ENCODE results near the gene CPA1. TPM values are rescaled to one million over a fixed set of nuclear protein-coding genes. Genes with fewer than 3 reads are reported as not detected.

CPA1 gene
- polyA plus RNA-seq, 3 donors from 2014 or later = not detected

DNA sequence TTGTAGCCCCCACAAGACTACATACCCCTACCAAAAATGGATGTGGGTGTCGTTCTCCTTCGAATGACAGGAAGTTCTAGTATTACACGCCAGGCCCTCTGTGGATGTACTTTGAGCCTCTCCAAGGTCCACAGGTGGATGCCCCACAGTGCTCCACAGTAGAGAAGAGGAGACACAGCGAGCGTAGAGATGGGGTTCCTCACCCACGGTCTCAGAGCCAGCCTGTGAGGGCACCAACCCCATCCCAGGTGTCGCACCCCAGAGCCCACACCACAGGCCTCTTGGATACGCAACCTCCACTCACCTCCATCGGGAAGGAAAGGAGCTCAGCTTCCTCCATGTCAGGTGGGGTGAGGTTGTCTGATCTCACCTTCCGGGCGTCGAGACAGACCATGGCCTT lies 33.4 kb upstream of the CPA1 start:
- H3K9me3 Mint-ChIP-seq = no peaks in the 10 kb centered on the region
- H3K27ac Mint-ChIP-seq = no peak overlapping the region
- H3K4me3 Mint-ChIP-seq = no peak overlapping the region
- no peaks in the 10 kb centered on the region for H3K36me3 Mint-ChIP-seq
- no peaks in the 10 kb centered on the region for H3K4me1 Mint-ChIP-seq
- peaks cover 0 to 4% (median 4%) of the 10 kb centered on the region in 3 donors for H3K27me3 Mint-ChIP-seq (ENCODE audit: low read depth in 3 of 3)
- no peak for DNase-seq

GRCh38 chr7:130349911-130350782 lies 30.1 kb upstream of the CPA1 start:
- Mint-ChIP-seq H3K9me3 (no peaks in the 10 kb centered on the region), H3K36me3 (no peaks in the 10 kb centered on the region), H3K4me1 (no peaks in the 10 kb centered on the region), H3K27ac (no peak overlapping the region), H3K4me3 (no peak overlapping the region), H3K27me3 (ENCODE audit: low read depth in 3 of 3) (peaks cover 0 to 5% (median 5%) of the 10 kb centered on the region in 3 donors)
- no peak for DNase-seq

- H3K4me3 Mint-ChIP-seq = no peak overlapping the region
- peaks cover 0 to 5% (median 3%) of the 10 kb centered on the region in 3 donors for H3K27me3 Mint-ChIP-seq (ENCODE audit: low read depth in 3 of 3)
- H3K27ac Mint-ChIP-seq = no peak overlapping the region
Observed at GRCh38 chr7:130350945-130351790, 29.1 kb upstream of the CPA1 start.

GRCh38 chr7:130351791-130352090 lies 28.6 kb upstream of the CPA1 start:
- H3K27ac Mint-ChIP-seq = peak overlapping the region in 1 of 6 donors; percentile 50
- H3K4me1 Mint-ChIP-seq = no peaks in the 10 kb centered on the region
- no peaks in the 10 kb centered on the region for H3K36me3 Mint-ChIP-seq
- H3K27me3 Mint-ChIP-seq (ENCODE audit: low read depth in 3 of 3) = peaks cover 0 to 5% (median 3%) of the 10 kb centered on the region in 3 donors
- DNase-seq = no peak
- no peaks in the 10 kb centered on the region for H3K9me3 Mint-ChIP-seq
- H3K4me3 Mint-ChIP-seq = no peak overlapping the region

More at GRCh38 chr7:130350945-130351790, 29.1 kb upstream of the CPA1 start:
- H3K36me3 Mint-ChIP-seq = no peaks in the 10 kb centered on the region
- no peaks in the 10 kb centered on the region for H3K9me3 Mint-ChIP-seq
- H3K4me1 Mint-ChIP-seq = no peaks in the 10 kb centered on the region
- no peak for DNase-seq

DNA sequence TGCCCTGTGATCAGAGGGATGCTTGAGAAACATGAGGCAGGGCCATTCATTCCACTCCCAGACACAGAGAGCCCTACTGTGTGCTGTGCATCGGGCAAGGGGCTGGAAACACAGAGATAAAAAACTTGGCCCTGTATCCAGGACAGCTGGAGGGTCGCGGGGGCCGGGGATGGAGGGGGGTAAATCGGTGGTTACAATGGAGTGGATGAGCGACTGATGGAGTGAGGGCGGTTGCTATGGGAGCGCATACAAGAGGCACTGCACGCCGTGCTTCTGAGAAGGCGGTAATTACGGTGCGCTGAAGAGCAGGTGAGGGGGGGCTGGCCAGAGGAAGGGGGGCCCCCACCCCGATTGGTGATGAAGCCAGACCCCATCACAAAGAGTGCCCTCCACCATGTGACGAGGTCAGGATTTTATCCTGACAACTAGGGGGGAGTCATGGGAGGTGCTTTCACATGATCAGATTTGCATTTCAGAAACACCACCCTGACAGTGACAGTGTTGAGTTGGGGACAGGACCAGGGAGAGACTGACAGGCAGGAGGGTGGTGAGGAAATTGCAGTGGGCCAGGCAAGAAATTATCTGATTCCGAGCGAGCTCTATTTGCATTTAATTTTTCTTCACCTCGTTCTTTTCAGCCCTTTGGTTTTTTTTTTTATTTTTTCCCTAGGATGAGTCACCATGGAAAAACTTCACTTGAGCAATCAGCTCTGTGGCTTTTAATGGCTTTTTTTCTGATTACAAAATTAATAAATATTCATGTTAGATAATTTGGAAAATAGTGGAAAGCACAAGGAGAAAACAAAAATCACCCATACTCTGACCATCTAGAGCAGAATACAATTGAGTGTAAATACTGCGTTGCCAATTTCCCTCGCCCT lies 27.9 kb upstream of the CPA1 start:
- no peak overlapping the region for H3K4me3 Mint-ChIP-seq
- DNase-seq = no peak
- H3K27ac Mint-ChIP-seq = peak overlapping the region in 1 of 6 donors; percentile 50
- H3K27me3 Mint-ChIP-seq (ENCODE audit: low read depth in 3 of 3) = peaks cover 0 to 5% (median 3%) of the 10 kb centered on the region in 3 donors
- no peaks in the 10 kb centered on the region for H3K4me1 Mint-ChIP-seq
- no peaks in the 10 kb centered on the region for H3K36me3 Mint-ChIP-seq
- no peaks in the 10 kb centered on the region for H3K9me3 Mint-ChIP-seq

- Mint-ChIP-seq H3K36me3 (no peaks in the 10 kb centered on the region), H3K27ac (no peak overlapping the region)
Observed at GRCh38 chr7:130353196-130353595, 27.1 kb upstream of the CPA1 start.

DNA sequence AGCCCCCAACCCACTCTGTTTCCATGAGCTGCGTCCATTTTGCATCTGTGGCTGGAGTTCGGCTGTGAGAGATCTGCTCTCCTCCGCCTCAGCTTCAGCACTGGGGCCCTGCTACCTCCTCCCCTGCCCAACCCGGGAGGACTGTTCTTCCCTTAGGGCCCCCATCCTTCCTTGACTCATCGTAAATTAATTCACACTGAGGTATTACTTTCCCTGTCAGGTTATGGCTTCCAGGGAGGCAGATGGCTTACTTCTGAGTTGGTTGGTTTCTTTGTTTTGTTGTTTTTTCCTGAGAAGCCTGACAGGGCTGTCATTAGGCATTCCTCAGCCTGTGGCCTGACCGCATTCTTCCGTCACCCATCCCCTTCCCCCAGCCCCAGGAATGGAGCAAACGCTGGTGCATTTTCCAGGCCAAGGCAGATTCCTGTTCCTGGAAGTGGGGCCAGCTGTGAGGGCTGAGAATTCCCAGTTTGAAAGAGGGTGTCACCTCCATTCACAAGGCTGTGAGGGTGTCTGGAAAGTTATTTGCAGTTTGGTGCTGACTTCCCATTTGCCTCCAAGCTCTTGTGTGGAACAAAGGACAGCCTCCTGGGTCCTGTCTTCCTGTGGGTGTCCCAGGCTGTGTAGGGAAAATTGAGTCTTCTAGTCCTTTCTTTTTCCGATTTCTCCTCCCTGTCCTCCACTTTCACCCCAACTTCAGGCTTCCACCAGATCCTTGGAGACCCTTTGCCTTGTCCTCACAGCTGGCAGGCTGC lies 24.0 kb upstream of the CPA1 start:
- Mint-ChIP-seq H3K4me1 (no peaks in the 10 kb centered on the region), H3K4me3 (no peak overlapping the region), H3K36me3 (peaks cover 0 to 4% (median 4%) of the 10 kb centered on the region in 3 donors), H3K27me3 (ENCODE audit: low read depth in 3 of 3) (peaks cover 0 to 5% (median 3%) of the 10 kb centered on the region in 3 donors), H3K27ac (no peak overlapping the region), H3K9me3 (no peaks in the 10 kb centered on the region)
- no peak for DNase-seq

More at GRCh38 chr7:130353196-130353595, 27.1 kb upstream of the CPA1 start:
- H3K4me1 Mint-ChIP-seq = no peaks in the 10 kb centered on the region
- no peaks in the 10 kb centered on the region for H3K9me3 Mint-ChIP-seq
- H3K27me3 Mint-ChIP-seq (ENCODE audit: low read depth in 3 of 3) = peaks cover 0 to 5% (median 3%) of the 10 kb centered on the region in 3 donors
- H3K4me3 Mint-ChIP-seq = no peak overlapping the region
- no peak for DNase-seq

DNA sequence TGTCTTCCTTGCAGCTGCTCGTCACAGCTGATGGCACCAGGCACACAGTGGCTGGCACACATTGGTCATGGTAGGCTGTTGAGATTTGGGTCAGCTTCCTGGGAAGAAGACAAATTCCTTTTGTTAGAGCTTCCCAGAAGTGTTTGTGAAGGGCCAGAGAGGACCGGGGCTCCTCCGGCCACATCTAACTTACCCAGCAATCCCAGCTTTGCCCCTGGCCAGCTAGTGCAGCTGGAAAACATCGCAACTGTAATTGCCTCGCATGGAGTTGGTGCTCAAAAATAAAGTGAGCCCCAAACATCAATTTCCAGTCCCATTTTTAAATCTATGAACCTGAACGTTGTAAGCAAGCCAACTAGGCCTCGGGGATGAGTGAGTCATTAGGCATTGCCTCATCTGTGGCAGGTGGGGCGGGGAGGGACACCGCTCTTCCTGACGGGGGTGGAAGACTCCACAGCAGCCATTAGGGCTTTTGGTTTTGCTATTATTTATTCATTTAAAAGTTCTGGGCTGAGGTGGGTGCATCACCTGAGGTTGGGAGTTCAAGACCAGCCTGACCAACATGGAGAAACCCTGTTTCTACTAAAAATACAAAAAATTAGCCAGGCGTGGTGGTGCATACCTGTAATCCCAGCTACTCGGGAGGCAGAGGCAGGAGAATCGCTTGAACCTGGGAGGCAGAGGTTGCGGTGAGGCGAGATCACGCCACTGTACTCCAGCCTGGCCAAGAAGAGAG lies 23.2 kb upstream of the CPA1 start:
- Mint-ChIP-seq H3K4me3 (no peak overlapping the region), H3K27ac (no peak overlapping the region), H3K36me3 (peaks cover 0 to 4% (median 4%) of the 10 kb centered on the region in 3 donors)

DNA sequence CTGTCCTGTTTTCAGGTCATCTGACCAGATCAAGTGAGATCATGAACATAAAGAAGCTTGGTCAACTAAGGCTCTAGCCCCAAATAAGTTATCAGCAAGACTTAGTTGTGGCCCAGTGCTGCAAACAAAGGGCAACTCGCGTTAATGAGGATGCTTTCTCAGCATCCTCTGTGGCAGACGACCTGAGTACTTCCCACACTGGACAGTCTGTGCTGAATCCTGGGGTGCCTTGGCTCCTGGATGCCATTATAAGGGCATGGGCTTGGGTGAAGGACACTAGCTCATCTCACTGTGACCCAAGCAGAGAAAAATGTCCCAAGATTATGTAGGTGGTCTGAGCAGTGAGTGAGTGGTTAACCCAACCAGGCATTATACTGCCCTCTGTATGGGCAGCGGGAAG lies 21.8 kb upstream of the CPA1 start:
- Mint-ChIP-seq H3K36me3 (peaks cover 0 to 4% (median 4%) of the 10 kb centered on the region in 3 donors), H3K9me3 (no peaks in the 10 kb centered on the region), H3K27ac (no peak overlapping the region), H3K4me1 (no peaks in the 10 kb centered on the region), H3K27me3 (ENCODE audit: low read depth in 3 of 3) (peaks cover 1 to 3% (median 2%) of the 10 kb centered on the region in 3 donors), H3K4me3 (no peak overlapping the region)
- DNase-seq = no peak

More for the DNA sequence above, 23.2 kb upstream of the CPA1 start:
- H3K27me3 Mint-ChIP-seq (ENCODE audit: low read depth in 3 of 3) = peaks cover 1 to 3% (median 2%) of the 10 kb centered on the region in 3 donors
- H3K4me1 Mint-ChIP-seq = no peaks in the 10 kb centered on the region
- no peaks in the 10 kb centered on the region for H3K9me3 Mint-ChIP-seq
- no peak for DNase-seq

GRCh38 chr7:130359276-130359857 lies 20.9 kb upstream of the CPA1 start:
- Mint-ChIP-seq H3K27ac (no peak overlapping the region), H3K36me3 (peaks cover 0 to 4% (median 4%) of the 10 kb centered on the region in 3 donors), H3K4me3 (no peak overlapping the region), H3K9me3 (no peaks in the 10 kb centered on the region), H3K4me1 (no peaks in the 10 kb centered on the region), H3K27me3 (ENCODE audit: low read depth in 3 of 3) (peaks cover 1 to 2% (median 1%) of the 10 kb centered on the region in 3 donors)
- DNase-seq = no peak

- H3K4me1 Mint-ChIP-seq = no peaks in the 10 kb centered on the region
- no peaks in the 10 kb centered on the region for H3K9me3 Mint-ChIP-seq
- H3K4me3 Mint-ChIP-seq = no peak overlapping the region
- no peak overlapping the region for H3K27ac Mint-ChIP-seq
- peaks cover 0 to 4% (median 4%) of the 10 kb centered on the region in 3 donors for H3K36me3 Mint-ChIP-seq
- peaks cover 0 to 2% (median 1%) of the 10 kb centered on the region in 3 donors for H3K27me3 Mint-ChIP-seq (ENCODE audit: low read depth in 3 of 3)
- DNase-seq = no peak
Observed at GRCh38 chr7:130360518-130360917, 19.8 kb upstream of the CPA1 start.

DNA sequence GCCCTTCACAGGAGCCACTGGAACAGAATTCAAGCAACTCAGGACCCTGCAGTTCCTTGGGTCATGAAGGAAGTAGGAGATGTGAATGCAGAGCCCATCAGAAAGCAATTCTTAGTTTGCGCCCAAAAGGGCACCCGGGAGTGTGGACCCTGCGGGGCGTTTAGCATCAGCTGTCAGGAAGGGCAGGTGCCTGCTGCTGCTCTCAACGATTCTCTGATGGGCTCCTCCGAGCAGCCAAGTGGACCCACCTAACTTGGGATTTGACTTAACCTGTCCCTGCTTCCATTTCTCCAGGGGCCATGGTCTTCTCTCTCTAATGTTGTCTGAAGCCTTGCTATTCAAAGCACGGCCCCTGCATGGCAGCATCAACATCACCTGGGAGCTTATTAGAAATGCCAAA lies 18.6 kb upstream of the CPA1 start:
- H3K4me3 Mint-ChIP-seq = no peak overlapping the region
- no peaks in the 10 kb centered on the region for H3K4me1 Mint-ChIP-seq
- no peak for DNase-seq
- H3K27ac Mint-ChIP-seq = no peak overlapping the region
- H3K9me3 Mint-ChIP-seq = no peaks in the 10 kb centered on the region
- peaks cover 0 to 4% (median 1%) of the 10 kb centered on the region in 3 donors for H3K27me3 Mint-ChIP-seq (ENCODE audit: low read depth in 3 of 3)
- H3K36me3 Mint-ChIP-seq = peaks cover 0 to 4% (median 4%) of the 10 kb centered on the region in 3 donors
